HEK293 (cell line): ENCODE results near the gene KCNIP4.

ENCODE experiments used
- CTCF ChIA-PET: fragments of 350-600 bp; formaldehyde crosslinking; extraction: SDS; loops from one replicate; lab custom pipeline; 2021; ENCODE audit warnings: antibody characterized with exemption; lab: Yijun Ruan, JAX
- POLR2A ChIA-PET: fragments of 300-600 bp; formaldehyde crosslinking; extraction: SDS; loops from one replicate; lab custom pipeline; 2020; ENCODE audit warnings: antibody characterized with exemption, inconsistent platforms; lab: Yijun Ruan, JAX
- H3K27ac ChIP-seq: fragments of 200-500 bp; sonication (Bioruptor generic); 2 replicates; pipeline ENCODE4 v1.5.1; 2014; ENCODE audit warnings: low read depth, low read length, control low read depth, inconsistent platforms; ENCODE audit errors: extremely low read depth
- H3K36me3 ChIP-seq, 2 experiments: fragments of 200-500 bp in 1 of 2; sonication (Bioruptor generic) in 1 of 2; 1 replicate in 1 of 2; 2 replicates in 1 of 2; pipeline ENCODE4 v1.5.1; 2014 to 2017; ENCODE audit warnings: inconsistent platforms in 2 of 2, low read length in 2 of 2; ENCODE audit not compliant: control insufficient read depth in 2 of 2, insufficient read depth in 1 of 2
- H3K4me1 ChIP-seq: fragments of 200-500 bp; sonication (Bioruptor generic); 2 replicates; pipeline ENCODE4 v1.5.1; 2014; ENCODE audit warnings: mild to moderate bottlenecking, low read length, inconsistent platforms; ENCODE audit not compliant: control insufficient read depth, insufficient read depth
- H3K4me3 ChIP-seq: 2 replicates; pipeline ENCODE4 v1.5.1; 2011; ENCODE audit warnings: low read depth, mild to moderate bottlenecking, control low read depth, low read length, moderate library complexity
- H3K9me3 ChIP-seq: fragments of 200-500 bp; sonication (Bioruptor generic); 2 replicates; pipeline ENCODE4 v1.5.1; 2014; ENCODE audit warnings: low read depth, low read length, inconsistent platforms; ENCODE audit not compliant: control insufficient read depth, insufficient read depth
- ATF2 ChIP-seq: fragments of 450-650 bp; formaldehyde crosslinking; IDR thresholded peaks from 2 replicates; pipeline ENCODE4 v1.5.1; 2016; ENCODE audit warnings: missing biosample characterization, missing genetic modification characterization, low read depth
- FEZF1 ChIP-seq: fragments of 450-650 bp; formaldehyde crosslinking; IDR thresholded peaks from 2 replicates; pipeline ENCODE4 v1.5.1; 2016; ENCODE audit warnings: missing biosample characterization, missing genetic modification characterization
- GFI1B ChIP-seq: fragments of 450-650 bp; formaldehyde crosslinking; IDR thresholded peaks from 2 replicates; pipeline ENCODE4 v1.5.1; 2016; ENCODE audit warnings: missing biosample characterization, missing genetic modification characterization
- KLF8 ChIP-seq: fragments of 450-650 bp; formaldehyde crosslinking; IDR thresholded peaks from 2 replicates; pipeline ENCODE4 v1.5.1; 2016; ENCODE audit warnings: missing biosample characterization, missing genetic modification characterization
- KLF9 ChIP-seq: fragments of 450-650 bp; formaldehyde crosslinking; IDR thresholded peaks from 2 replicates; pipeline ENCODE4 v1.5.1; 2016; ENCODE audit warnings: missing biosample characterization, missing genetic modification characterization, low read depth
- OSR2 ChIP-seq: fragments of 450-650 bp; formaldehyde crosslinking; IDR thresholded peaks from 2 replicates; pipeline ENCODE4 v1.5.1; 2016; ENCODE audit warnings: missing biosample characterization, missing genetic modification characterization
- PRDM1 ChIP-seq: fragments of 450-650 bp; formaldehyde crosslinking; IDR thresholded peaks from 2 replicates; pipeline ENCODE4; 2016; ENCODE audit warnings: missing biosample characterization, missing genetic modification characterization
- SP2 ChIP-seq: fragments of 450-650 bp; formaldehyde crosslinking; IDR thresholded peaks from 2 replicates; pipeline ENCODE4 v1.5.1; 2016; ENCODE audit warnings: missing biosample characterization, missing genetic modification characterization
- TRIM28 ChIP-seq: IDR thresholded peaks from 2 replicates; pipeline ENCODE4 v1.6.1; 2011; ENCODE audit warnings: low read length, control low read depth, borderline replicate concordance
- WT1 ChIP-seq: fragments of 450-650 bp; formaldehyde crosslinking; IDR thresholded peaks from 2 replicates; pipeline ENCODE4 v1.5.1; 2016; ENCODE audit warnings: missing biosample characterization, missing genetic modification characterization
- ZBTB26 ChIP-seq: fragments of 450-650 bp; formaldehyde crosslinking; optimal IDR thresholded peaks from 2 replicates; pipeline ENCODE3; 2016; ENCODE audit warnings: missing biosample characterization, mild to moderate bottlenecking, missing genetic modification characterization
- ZFP69B ChIP-seq: fragments of 450-650 bp; formaldehyde crosslinking; IDR thresholded peaks from 2 replicates; pipeline ENCODE4 v1.5.1; 2016; ENCODE audit warnings: missing biosample characterization, missing genetic modification characterization
- ZNF23 ChIP-seq: fragments of 450-650 bp; formaldehyde crosslinking; IDR thresholded peaks from 2 replicates; pipeline ENCODE4 v1.5.1; 2016; ENCODE audit warnings: missing biosample characterization, missing genetic modification characterization, borderline replicate concordance
- ZNF24 ChIP-seq: fragments of 450-650 bp; formaldehyde crosslinking; IDR thresholded peaks from 2 replicates; pipeline ENCODE4 v1.5.1; 2016; ENCODE audit warnings: missing biosample characterization, missing genetic modification characterization
- ZNF354C ChIP-seq: fragments of 450-650 bp; formaldehyde crosslinking; IDR thresholded peaks from 2 replicates; pipeline ENCODE4 v1.5.1; 2016; ENCODE audit warnings: missing biosample characterization, missing genetic modification characterization, low read depth, borderline replicate concordance
- ZNF366 ChIP-seq: fragments of 450-650 bp; formaldehyde crosslinking; conservative IDR thresholded peaks from 2 replicates; pipeline ENCODE4 v1.5.1; 2016; ENCODE audit warnings: missing biosample characterization, missing genetic modification characterization
- ZNF391 ChIP-seq: fragments of 450-650 bp; formaldehyde crosslinking; IDR thresholded peaks from 2 replicates; pipeline ENCODE4 v1.5.1; 2016; ENCODE audit warnings: low read depth, missing biosample characterization, missing genetic modification characterization, borderline replicate concordance
- ZNF394 ChIP-seq: fragments of 450-650 bp; formaldehyde crosslinking; IDR thresholded peaks from 2 replicates; pipeline ENCODE4 v1.5.1; 2016; ENCODE audit warnings: missing biosample characterization, missing genetic modification characterization, mild to moderate bottlenecking, moderate library complexity, borderline replicate concordance
- ZNF560 ChIP-seq: fragments of 450-650 bp; formaldehyde crosslinking; IDR thresholded peaks from 2 replicates; pipeline ENCODE4 v1.5.1; 2017; ENCODE audit warnings: missing biosample characterization, missing genetic modification characterization, borderline replicate concordance
- ZNF654 ChIP-seq: fragments of 450-650 bp; formaldehyde crosslinking; IDR thresholded peaks from 2 replicates; pipeline ENCODE4 v1.5.1; 2016; ENCODE audit warnings: low read depth, missing biosample characterization, missing genetic modification characterization
- ZNF747 ChIP-seq: fragments of 450-650 bp; formaldehyde crosslinking; IDR thresholded peaks from 2 replicates; pipeline ENCODE4 v1.5.1; 2016; ENCODE audit warnings: missing biosample characterization, missing genetic modification characterization
- ZNF76 ChIP-seq: fragments of 450-650 bp; formaldehyde crosslinking; IDR thresholded peaks from 2 replicates; pipeline ENCODE4; 2016; ENCODE audit warnings: low read depth, missing biosample characterization, missing genetic modification characterization, borderline replicate concordance
- ZXDB ChIP-seq: fragments of 450-650 bp; formaldehyde crosslinking; IDR thresholded peaks from 2 replicates; pipeline ENCODE4 v1.5.1; 2016; ENCODE audit warnings: missing biosample characterization, missing genetic modification characterization
- TF ChIP-seq, protein P1 (sequence below): fragments of 450-650 bp; formaldehyde crosslinking; IDR thresholded peaks from 2 replicates; pipeline ENCODE4 v1.5.1; 2016; ENCODE audit warnings: missing biosample characterization, missing genetic modification characterization
- TF ChIP-seq, protein P2 (sequence below): fragments of 450-650 bp; formaldehyde crosslinking; conservative IDR thresholded peaks from 2 replicates; pipeline ENCODE4 v1.5.1; 2016; ENCODE audit warnings: low read depth, missing biosample characterization, missing genetic modification characterization
- TF ChIP-seq, protein P3 (sequence below): fragments of 450-650 bp; formaldehyde crosslinking; IDR thresholded peaks from 2 replicates; pipeline ENCODE4 v1.5.1; 2016; ENCODE audit warnings: missing biosample characterization, missing genetic modification characterization

The KCNIP4 gene

GRCh38 chr4:21113496-21114223, 834.9 kb downstream of the KCNIP4 start (continued):
- TF ChIP-seq ZNF394 (tag by site-specific recombination) (no peak), ZNF560 (tag by site-specific recombination) (no peak), ZNF24 (tag by site-specific recombination) (no peak), FEZF1 (no peak), WT1 (tag by site-specific recombination) (no peak), KLF8 (no peak)

DNA sequence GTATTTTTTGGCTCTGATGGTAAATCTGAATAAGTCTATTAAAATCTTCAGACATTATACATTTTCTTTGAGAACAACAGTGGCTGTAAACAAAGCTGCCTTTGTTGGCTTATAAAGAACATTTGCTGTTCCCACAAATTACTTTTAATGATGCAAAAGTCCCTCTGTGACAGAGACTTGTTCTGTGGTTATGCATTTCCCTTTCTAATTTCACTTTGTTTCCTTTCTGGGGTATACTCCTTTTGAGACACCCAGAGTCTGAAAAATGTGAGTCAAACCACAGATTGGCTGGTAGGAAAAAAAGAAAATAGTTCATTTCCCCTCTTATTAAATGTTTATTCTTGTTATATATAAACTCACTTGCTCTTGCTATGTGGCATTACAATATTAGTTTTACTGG, 845.9 kb downstream of the KCNIP4 start:
- Histone ChIP-seq H3K4me1 (no peaks in the 10 kb centered on the region), H3K9me3 (no peaks in the 10 kb centered on the region), H3K36me3 (no peaks in the 10 kb centered on the region), H3K4me3 (no peak overlapping the region), H3K27ac (no peak overlapping the region)
- TF ChIP-seq ZXDB (no peak), ATF2 (tag by site-specific recombination) (no peak), ZBTB26 (tag by site-specific recombination) (no peak), ZNF76 (tag by site-specific recombination) (no peak), TRIM28 (no peak), KLF9 (tag by site-specific recombination) (no peak), ZNF366 (tag by site-specific recombination) (no peak), ZNF23 (tag by site-specific recombination) (no peak), SP2 (no peak), PRDM1 (tag by site-specific recombination) (no peak), ZNF747 (tag by site-specific recombination) (no peak), ZNF391 (tag by site-specific recombination) (no peak), ZNF354C (tag by site-specific recombination) (no peak), OSR2 (tag by site-specific recombination) (no peak), GFI1B (tag by site-specific recombination) (no peak), ZNF654 (no peak), ZFP69B (tag by site-specific recombination) (no peak)
- TF ChIP-seq, protein P1, sequence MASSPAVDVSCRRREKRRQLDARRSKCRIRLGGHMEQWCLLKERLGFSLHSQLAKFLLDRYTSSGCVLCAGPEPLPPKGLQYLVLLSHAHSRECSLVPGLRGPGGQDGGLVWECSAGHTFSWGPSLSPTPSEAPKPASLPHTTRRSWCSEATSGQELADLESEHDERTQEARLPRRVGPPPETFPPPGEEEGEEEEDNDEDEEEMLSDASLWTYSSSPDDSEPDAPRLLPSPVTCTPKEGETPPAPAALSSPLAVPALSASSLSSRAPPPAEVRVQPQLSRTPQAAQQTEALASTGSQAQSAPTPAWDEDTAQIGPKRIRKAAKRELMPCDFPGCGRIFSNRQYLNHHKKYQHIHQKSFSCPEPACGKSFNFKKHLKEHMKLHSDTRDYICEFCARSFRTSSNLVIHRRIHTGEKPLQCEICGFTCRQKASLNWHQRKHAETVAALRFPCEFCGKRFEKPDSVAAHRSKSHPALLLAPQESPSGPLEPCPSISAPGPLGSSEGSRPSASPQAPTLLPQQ = no peak
- TF ChIP-seq, protein P2, sequence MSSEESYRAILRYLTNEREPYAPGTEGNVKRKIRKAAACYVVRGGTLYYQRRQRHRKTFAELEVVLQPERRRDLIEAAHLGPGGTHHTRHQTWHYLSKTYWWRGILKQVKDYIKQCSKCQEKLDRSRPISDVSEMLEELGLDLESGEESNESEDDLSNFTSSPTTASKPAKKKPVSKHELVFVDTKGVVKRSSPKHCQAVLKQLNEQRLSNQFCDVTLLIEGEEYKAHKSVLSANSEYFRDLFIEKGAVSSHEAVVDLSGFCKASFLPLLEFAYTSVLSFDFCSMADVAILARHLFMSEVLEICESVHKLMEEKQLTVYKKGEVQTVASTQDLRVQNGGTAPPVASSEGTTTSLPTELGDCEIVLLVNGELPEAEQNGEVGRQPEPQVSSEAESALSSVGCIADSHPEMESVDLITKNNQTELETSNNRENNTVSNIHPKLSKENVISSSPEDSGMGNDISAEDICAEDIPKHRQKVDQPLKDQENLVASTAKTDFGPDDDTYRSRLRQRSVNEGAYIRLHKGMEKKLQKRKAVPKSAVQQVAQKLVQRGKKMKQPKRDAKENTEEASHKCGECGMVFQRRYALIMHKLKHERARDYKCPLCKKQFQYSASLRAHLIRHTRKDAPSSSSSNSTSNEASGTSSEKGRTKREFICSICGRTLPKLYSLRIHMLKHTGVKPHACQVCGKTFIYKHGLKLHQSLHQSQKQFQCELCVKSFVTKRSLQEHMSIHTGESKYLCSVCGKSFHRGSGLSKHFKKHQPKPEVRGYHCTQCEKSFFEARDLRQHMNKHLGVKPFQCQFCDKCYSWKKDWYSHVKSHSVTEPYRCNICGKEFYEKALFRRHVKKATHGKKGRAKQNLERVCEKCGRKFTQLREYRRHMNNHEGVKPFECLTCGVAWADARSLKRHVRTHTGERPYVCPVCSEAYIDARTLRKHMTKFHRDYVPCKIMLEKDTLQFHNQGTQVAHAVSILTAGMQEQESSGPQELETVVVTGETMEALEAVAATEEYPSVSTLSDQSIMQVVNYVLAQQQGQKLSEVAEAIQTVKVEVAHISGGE (tag by site-specific recombination) = no peak
- TF ChIP-seq, protein P3, sequence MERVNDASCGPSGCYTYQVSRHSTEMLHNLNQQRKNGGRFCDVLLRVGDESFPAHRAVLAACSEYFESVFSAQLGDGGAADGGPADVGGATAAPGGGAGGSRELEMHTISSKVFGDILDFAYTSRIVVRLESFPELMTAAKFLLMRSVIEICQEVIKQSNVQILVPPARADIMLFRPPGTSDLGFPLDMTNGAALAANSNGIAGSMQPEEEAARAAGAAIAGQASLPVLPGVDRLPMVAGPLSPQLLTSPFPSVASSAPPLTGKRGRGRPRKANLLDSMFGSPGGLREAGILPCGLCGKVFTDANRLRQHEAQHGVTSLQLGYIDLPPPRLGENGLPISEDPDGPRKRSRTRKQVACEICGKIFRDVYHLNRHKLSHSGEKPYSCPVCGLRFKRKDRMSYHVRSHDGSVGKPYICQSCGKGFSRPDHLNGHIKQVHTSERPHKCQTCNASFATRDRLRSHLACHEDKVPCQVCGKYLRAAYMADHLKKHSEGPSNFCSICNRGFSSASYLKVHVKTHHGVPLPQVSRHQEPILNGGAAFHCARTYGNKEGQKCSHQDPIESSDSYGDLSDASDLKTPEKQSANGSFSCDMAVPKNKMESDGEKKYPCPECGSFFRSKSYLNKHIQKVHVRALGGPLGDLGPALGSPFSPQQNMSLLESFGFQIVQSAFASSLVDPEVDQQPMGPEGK (tag by site-specific recombination) = no peak
- POLR2A ChIA-PET = no interaction called here
- CTCF ChIA-PET = interaction anchor here (1.2 kb wide), 1 partner anchor 329 kb away, joined by 3 read pairs; no protein-coding TSS in a partner anchor
